Frontal cortex (tissue), 4 donors: ENCODE results near the gene CIB4. TPM values are rescaled to one million over a fixed set of nuclear protein-coding genes. Genes with fewer than 3 reads are reported as not detected.

Source experiments
- DNase-seq, 2 donors: peaks; one replicate each; pipeline ENCODE4 v3.0.0; 2012; ENCODE audit warnings: low spot score in 2 of 2
- FAIRE-seq: peaks from 2 replicates; lab custom pipeline; 2012; peaks lifted over from hg19 to GRCh38; lab: Jason Lieb, UNC
- total RNA-seq: library from RNA; depleted of rRNA; stranded (reverse); fragments of >200 nt; gene quantifications from one replicate; pipeline ENCODE4 v1.2.3, GENCODE V29; 2014
- donor health status: control.
- donor health status: control.
- donor health status: control.

The CIB4 gene
- total RNA-seq: not detected

DNA sequence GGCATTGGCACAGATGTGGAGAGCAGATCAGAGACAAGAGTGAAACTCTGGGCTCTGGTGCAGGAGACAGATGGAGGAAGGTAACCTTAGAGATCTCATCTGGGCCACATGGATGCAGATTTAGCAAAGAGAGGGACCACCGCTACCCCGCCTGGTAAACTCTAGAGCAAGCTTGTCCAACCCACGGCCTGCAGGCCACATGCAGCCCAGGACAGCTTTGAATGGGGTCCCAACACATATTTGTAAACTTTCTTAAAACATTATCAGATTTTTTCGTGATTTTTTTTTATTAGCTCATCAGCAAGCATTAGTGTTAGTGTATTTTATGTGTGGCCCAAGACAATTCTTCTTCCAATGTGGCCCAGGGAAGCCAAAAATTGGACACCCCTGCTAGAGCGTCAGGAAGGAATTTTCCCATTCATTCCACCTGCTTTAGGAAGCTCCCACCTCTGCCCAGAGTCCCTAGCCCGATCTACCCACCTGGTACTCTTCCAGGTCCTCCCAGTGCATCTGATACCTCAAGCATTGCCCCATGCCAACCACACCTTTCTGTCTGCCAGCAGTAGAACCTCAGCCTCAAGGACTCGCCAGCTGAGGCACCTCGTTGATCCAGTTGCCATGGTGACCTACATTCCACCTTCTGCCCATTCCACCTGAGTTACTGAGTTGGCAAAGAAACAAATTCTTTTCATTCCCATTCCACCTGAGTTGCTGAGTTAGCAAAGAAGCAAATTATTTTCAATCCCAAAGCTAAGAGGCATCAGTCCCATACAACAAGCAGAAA is at the start of gene CIB4:
Gene CIB4, minus strand, starts transcription at position 586 of the 784 bp plus-strand sequence. Its CDS starts 52 bp downstream, at position 534.
- no peak for FAIRE-seq
- no peak for DNase-seq

DNA sequence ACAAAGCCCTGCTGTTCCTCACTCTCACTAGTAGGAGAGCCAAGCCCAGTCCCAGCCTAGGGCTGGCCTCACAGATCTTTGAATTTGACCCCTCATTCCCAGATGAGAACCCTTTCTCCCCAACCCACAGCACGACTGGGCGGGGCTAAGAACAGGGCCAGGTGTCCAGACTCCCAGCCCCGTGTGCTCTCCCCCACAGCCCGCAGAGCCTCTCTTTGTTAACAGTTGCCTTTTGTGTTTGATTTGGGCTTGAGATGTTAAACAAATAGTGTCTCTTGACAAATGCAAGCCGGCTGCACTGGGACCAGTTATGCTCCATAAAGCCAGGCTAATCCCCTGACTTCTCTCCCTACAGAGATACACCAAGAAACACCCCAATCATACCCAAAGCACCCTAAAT is 46.6 kb upstream of the CIB4 start:
- no peak for DNase-seq
- FAIRE-seq: no peak

DNA sequence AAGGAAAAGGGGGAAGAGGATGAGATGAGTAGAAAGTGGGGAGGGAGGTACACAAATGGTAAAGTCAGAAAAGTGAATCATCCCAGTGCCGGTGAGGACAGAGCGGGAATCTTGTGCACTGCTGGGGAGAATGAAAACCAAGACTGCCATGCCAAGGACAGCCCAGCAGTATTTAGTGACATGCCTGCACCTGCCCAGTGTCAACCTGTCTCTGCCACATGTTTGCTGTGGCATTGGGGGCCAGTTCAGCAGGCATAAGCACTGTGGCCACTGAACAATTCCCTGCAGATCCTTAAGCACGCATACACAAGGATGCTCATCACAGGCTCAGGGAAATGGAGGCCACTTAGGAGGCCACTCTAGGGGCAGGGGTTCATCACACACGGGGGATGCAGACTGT is 46.2 kb upstream of the CIB4 start:
- no peak for DNase-seq
- FAIRE-seq: no peak

DNA sequence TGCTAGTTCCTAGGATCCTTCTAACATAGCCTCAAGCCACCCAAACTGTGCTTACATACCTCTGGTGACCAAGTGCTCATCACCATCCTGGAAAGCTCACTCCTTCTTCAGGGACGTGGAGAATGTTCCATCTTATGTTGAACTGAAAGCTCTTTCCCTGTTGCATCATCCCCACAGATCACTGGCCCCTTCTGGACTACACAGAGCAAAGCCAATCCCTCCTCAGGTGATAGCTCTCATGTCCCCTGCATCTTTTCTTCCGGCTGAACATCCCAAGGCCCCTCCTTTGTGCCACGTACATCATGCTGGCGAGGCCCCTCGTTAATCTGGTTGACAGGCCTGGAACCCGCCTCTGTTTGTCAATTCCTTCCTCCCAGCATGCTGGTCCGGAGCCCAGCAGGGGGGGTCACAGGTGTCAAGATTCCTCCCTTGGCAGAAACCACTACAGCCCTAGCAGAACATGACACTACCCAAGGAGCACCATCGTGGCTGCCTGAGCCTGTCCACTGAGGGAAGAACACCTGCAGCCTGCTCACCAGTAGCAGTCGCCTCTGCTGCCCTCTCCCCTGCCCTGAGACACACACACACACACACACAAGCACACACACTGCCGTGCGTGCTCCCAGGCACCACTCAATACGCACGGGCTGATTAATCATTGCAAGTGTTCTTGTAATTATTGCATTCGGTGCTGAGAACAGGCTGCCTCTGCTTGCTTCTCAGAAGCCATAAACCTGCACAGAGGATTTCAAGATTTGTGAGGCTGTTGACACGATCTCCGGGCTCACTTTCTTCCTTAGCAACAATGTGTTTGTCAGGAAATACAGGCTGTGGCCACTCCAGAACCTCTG is 45.0 kb upstream of the CIB4 start:
- FAIRE-seq: no peak
- no peak for DNase-seq

DNA sequence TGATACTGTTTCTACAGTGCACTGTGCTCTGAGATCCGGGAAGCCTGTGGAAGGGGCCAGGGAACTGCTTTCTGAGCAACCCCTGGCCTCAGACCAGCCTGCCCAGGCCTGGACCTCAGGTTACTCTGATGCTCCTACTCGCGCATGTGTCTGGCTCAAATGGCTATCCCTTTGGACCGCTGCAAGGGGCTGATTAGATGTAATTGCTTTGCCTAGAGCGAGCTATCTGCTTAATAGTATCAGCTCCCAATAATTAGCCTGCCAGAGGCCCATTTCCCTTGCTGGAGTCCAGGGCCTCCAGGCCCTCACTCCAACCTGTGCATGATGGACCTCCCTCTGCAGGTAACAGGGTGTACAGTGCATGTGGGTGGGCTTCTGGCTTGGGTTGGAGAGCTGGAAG is 44.2 kb upstream of the CIB4 start:
- FAIRE-seq (no peak), DNase-seq (no peak)

DNA sequence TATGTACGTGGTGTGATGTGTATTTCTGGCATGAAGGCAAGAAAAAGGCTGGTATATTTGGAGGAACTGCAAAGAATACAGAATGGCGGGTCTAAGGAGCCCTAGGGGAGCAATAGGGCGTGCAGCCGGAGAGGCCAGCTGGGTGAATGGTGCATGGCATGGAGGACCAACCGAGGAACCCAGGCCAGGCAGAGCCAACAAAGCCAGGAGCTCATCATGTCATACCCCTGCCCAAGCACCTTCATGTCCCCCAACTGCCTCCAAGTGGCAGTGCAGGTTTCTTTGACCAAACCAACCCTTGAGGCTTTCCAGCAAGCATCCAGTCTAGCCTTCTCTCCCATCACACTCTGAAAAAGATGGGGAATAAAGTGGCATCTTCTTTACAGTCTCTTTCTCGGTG is 42.4 kb upstream of the CIB4 start:
- DNase-seq: no peak
- no peak for FAIRE-seq

DNA sequence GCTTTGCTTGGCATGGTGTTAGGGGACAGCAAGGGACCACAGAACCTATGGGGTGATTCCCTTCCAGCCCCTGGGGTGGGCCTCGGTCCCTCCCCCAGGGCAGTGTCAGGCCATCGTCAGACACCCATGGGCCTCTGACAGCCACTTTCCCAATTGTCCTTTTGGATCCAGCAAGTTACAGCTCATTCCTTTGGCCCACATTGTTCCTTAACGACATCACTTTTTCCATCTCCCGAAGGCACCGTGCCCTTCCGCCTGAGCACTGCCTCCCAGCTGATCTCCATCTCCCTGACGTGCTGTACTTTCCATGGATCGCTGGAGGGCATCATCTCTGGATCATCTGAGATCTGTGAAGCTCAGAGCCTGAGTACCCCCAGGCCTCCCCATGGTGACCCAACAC is 41.0 kb upstream of the CIB4 start:
- DNase-seq: no peak
- no peak for FAIRE-seq

DNA sequence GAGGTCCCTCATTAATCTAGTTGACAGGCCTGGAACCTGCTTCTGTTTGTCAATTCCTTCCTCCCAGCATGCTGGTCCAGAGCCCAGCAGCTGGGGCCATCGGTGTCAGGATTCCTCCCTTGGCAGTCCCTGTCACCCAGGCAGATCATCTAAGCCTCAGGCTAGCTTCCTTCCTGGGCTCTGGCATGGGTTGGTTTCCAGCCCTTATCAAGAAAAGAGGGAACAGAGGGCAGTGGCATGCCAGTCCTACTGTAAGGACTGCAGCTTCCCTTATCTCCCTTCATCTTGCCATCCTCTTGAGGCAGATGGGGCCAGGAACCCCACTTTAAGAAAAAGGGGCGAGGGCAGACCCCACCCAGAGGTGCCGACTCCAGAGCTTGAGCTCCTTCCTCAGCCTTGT is 40.5 kb upstream of the CIB4 start:
- FAIRE-seq: no peak

DNA sequence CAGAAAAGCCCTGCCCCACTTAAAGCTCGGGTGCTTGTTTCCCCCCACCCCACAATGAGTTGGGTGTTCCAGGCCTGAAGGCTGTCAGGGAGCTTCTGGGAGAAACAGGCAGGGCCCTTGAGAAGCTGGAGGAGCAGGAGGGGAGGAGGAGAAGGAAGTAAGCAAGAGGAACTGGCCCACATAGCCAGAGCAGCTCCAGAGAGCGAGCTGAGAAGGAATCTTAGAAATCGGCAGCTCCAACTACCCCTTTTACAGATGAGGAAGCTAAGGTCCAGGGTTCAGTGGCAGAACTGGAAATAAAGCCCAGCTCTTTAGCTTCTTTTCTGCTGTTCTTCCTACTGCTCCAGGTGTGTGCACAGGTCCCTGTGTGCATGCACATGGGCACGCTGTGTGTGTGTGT is 38.7 kb upstream of the CIB4 start:
- DNase-seq: no peak
- no peak for FAIRE-seq

More for the DNA sequence above, 40.5 kb upstream of the CIB4 start:
- no peak for DNase-seq

DNA sequence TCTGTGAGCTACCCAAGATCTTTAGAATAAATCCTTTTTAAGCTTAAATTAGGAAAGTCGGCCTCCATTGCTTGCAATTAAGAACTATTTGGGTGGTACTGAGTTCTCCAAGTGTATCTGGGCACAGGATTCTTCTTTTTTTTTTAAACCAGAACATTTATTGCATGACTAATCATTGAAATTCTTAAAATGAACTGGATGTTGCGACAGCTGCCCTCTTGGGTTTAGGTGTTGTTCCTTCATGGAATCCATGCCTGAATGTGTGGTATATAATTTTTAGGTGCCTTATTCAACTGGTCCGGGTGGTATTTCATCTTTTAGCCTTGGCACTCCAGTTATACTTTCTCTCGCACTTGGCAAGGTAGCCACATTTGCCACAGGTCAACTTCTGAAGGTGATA is 36.9 kb upstream of the CIB4 start:
- no peak for FAIRE-seq
- DNase-seq: no peak

DNA sequence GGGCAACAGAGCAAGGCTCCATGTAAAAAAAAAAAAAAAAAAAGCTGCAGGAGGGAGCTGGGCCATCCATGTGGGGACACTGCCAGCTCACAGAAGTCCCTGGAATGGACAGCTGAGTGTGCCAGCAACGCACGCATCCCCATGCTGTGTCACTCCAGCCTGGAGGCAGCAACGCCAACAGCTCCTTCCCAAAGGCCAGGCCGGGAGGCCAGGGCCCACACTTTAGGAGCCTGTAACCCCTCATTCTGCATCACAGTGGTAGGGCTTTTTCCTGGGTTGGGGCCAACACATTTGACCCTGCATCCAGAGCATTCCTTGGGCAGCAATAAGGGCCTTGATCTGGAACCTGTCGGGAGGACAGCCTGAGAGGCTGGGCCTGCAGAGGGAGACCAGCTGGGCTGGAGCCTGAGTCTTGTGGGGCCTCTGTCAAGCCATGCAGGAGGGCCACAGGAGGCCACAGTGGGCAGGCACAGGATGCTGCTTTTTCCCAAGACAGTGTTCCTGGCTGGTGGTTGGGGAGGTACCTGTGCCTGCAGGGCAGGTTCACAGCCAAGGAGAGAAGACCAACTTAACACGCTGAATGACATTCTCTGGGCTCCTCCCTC is 34.6 kb upstream of the CIB4 start:
- no peak for DNase-seq
- no peak for FAIRE-seq

DNA sequence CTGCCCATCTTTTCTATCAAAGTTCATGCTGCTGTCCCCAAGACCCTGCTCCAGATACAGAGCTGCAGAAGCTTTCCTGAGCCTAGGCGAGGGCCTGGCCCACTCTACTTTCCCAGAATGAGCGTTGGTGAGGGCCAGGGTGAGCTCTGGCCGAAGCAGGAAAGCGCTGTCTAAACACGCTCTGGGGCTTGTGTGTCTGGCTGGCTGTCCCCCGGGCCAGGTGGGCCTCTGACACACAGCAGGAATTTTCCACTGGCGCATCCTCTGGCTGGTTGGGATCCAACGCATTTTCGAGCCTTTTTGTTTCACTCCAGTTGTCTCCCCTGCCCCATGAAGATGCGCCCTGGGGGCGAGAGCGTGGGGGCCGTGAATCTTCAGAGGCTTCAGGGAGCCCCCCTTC is 33.6 kb upstream of the CIB4 start:
- no peak for DNase-seq
- no peak for FAIRE-seq

DNA sequence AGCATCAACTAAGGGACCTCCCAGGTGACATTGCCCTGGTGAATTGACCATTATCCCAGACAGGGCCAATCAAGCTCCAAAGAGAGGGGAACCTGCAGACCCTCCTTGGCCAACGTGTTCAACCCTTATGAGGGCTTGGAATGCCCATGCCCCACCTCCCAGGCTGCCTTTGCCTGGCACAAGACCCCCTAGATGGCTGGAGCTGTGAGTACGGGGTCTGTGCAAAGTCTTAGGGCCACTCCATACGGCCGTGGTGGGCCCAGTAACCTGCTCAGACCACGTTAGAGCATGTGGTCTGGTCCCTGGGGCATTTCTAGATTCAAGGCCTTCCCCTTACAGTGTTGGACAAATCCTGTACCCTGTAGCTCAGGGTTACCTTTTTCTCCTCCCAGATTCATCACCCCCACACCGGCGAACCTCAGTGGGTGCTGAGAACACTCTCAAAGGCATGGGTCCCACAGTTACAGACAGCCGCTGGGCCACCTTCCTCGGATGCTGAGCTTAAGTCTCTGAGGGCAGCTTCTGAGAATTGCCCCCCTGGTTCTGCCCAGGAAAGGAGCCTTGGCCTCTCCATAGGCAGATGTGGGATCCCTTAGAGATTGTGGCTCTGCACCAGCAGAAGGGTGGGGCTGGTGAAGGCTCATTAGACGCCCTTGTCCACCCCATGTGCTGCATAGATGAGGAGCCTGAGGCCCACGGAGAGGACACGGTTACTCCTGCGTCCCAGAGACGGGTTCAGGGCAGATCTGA is 33.0 kb upstream of the CIB4 start:
- no peak for FAIRE-seq
- no peak for DNase-seq

DNA sequence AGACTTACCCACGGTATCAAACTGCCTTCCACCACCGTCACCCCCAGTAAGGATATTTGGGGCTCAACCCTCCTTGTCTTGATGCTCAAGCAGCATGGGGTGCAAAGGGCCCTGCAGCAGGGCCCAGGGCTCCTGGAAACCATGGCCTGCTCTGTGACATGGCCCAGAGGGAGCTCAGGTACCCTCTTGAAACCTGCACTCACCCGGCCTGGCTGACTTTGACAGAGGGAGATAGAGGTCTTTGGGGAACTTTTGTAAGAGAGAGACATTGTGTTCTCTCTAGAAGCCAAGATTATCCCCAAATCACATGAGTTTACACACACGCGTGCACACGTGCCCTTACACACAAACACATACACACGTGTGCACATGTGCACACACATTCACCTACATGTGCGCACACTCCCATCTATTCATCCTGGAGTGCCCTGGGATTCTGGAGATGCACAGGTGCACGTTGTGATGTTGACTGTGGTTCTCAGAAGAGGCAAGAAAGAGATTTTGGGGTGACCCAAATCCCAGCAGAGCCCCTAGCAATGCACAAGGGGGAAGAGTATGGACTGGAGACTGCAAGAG is 31.7 kb upstream of the CIB4 start:
- FAIRE-seq: no peak

DNA sequence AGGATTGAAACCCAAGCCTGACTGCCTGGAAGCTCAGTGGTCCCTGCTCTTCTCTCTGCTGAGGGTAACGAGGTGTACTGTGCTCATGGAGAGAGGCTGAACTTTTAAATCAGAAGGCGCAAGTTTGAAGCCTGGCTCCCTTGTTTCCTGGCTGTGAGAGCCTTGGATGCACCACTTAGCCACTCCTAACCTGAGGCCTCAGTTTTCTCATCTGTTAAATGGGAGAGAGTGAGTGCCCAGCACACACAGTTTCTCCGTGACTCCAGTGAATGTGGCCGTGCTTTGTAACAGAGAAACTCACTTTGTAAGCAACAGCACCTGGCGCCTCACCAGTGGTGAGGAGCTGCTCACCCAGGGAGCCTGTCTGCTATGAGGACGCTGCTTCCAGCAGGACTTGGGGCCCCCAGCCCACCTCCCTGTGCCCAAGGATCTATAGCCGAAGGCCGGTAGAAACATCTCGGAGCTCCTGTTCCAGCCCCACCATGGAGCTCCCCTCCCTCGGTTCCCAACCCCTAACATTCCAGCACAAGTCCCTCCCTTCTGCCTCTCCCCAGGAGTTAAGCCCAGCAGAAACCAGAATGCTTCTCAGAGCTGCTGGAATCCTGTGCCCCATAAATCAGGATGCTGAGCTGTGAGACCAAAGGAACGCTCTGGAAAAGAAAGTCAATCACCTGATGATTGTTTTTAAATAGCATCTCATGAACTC is 31.1 kb upstream of the CIB4 start:
- FAIRE-seq (no peak), DNase-seq (no peak)

More for the DNA sequence above, 31.7 kb upstream of the CIB4 start:
- no peak for DNase-seq

DNA sequence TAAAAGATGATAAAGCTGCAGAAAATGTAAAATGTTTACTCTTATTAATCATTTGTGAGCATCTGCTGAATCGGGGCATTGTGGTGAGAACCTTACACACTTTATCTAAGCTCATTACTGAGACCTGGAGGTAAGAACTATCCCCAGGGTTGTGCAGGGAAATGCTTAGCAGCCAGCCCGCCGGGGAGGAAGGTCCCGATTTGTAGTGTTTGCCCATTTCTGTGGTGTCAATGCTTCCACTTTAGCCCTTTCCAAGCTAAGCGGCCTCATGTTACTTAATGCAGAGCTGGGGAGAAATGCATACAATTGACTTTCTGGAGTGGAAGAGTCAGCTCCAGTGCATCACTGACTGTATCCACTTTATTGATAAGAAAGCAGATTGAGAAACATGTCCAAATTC is 30.5 kb upstream of the CIB4 start:
- no peak for FAIRE-seq
- DNase-seq: no peak

DNA sequence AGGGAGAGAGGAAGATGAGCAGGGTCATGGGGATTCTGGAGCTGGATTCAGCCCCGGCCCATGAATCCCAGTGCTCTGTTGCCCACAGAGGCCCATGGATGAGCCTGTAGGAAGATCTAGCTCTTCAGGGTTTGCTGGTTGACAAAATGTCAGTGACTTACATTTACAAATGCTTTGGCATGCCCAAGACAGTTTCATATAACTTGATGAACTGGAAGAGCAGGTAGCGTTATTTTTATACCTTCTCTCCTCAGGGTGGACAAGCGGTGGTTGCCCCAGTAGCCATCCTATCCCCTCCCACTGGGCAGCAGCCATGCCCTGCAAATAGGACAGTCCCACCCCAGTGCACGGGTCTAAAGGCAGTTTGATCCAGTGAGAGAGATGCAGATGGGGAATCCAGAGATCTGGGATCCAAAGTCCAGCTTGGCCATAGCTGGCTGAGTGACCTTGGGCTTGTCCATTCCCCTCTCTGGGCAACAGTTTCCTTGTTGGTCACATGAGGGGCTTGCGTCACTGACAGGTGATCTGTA is 29.8 kb upstream of the CIB4 start:
- no peak for DNase-seq
- no peak for FAIRE-seq

DNA sequence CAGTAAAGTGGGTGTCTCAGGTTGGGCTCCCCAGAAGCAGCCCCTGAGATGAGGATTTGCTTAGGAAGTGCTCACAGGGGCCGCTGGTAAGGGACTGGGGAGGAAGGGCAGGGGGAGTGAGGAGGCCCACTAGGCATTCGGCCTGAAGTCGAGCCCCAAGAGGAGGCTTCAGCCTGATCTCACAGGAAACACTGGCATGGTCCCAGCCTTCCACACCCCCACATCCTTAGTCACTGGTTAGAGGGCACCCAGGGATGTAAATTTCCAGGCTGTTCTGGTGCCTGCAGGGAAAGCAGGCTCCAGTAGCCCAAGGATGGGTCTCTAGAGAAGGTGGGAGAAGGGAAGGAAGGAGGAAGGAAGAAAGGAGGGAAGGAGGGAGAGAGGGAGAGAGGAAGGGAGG is 29.0 kb upstream of the CIB4 start:
- DNase-seq (no peak), FAIRE-seq (no peak)
